NCI-H2196 (cell line): ENCODE measurements around the gene TMED6.

Experiments used
- DNase-seq: peaks from one replicate; lab custom pipeline; 2025; ENCODE audit not compliant: unreplicated experiment; lab: John Stamatoyannopoulos, UW

Gene TMED6

GRCh38 chr16:69351309-69352027 is at the start of gene TMED6:
TSS of gene TMED6 (minus strand) at chr16:69351786. CDS start at chr16:69351753, 33 bp downstream.
- DNase-seq: no peak

DNA sequence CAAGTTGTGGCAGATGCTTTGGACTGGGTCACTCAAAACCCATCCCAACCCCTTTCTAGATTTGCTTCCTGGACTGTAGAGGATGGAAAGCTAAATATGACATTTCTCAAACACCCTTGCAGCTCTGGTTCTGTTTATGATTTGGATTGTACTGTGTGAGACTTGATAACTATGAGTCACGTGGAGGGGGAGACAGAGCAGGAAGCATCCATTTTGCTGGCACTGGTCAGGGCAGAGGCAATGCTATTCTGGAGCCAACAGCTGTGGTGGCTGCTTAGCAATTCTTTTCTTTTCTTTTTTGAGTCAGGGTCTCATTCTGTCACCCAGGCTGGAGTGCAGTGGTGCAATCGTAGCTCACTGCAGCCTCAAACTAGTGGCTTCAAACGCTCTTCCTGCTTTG is 47.8 kb upstream of the TMED6 start:
- no peak for DNase-seq

- DNase-seq: peak; percentile 2
Observed at GRCh38 chr16:69397821-69398521, 46.4 kb upstream of the TMED6 start.

DNA sequence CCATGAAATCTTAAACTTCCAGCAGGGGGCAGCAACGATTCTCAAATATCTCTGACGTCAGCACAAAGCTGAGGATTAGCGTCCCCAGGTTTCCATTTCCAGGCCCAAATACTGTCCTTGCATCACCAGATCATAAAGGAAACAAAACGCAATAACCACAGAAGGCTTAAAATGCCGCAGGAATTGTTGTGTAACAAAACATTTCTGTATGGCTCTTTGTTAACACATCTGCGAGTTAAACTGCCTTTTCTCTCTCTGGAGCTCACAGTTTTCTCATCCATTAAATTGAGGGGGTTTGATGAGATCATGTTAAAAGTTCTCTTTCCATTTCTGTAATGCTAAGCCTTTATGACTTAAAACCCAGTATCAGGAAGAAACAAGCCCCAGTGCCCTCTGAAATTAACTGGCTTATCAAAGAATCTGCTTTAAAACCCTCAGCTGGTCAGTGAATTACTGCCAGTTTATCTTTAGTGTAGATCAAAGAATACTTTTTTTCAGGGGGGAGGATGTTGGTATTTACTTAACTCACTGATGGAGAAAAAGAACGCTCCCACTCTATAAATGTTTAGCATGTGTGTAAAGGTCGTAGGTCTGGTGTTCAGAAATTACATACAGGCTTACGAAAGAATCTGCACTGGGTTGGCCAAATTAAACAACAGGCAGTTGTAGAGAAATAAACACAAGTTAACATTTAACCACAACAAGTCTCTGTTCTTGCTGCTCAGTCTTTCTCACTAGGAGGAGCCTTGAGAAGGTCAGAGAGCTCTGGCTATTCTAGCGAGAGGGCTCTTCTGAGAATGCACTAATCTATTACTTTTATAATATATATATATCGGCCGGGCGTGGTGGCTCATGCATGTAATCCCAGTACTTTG is 44.8 kb upstream of the TMED6 start:
- peak; percentile 65 for DNase-seq

DNA sequence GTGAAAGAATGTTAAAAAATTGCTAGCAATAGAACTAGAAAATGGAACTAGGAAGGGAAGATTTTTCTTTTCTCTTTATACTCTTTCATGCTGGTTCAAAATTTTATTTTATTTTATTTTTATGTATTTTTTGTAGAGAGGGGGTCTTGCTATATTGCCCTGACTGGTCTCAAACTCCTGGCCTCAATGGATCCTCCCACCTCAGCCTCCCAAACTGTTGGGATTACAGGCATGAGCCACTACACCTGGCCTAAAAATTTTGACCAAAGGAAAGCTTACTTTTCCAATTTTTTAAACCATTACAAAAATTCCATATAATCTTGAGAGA is 44.2 kb upstream of the TMED6 start:
- no peak for DNase-seq

DNA sequence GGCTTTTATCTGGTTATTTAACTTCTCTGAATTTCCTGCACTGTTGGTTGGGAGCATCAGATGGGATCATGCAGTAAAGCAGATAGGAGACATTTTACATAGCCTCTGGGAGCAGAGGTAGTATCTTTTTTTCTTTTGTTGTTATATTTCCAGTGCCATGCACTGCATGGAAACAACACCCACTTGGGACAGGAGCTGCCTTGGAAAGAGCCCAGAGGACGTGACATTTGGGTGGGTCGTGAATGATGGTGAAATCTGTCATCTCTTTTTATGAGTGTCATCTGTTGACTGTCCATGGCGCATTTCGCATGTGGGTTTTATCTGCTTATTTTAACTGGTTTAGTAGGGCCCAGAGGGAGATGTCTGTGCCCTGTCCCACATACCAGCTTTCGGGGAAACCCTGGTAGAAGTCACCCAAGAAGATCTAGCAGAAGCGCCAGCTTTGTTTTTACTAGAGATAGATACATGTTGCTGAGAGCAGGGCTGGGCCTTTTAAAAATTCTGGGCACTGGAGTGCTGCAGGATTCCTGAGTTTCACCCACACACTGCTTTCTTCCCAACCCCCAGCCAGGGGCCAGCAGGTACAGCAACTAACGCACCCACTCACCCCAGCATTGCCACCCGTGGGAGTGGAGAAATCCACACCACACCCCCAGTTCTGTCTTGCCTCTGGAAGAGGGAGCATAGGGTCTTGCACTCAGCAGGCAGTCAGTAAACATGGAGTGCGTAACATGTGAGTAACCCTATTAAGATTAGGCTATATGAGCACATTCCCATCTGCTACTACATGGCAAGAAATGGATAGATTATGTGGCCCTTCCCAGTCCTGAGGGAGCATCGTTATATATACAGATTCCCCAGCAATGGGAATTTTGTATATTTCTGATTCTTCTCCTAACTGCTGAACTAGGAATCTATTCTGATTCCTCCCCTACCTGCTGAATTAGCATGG is 42.6 kb upstream of the TMED6 start:
- DNase-seq: no peak

GRCh38 chr16:69386596-69386995 is 35.0 kb upstream of the TMED6 start:
- no peak for DNase-seq

GRCh38 chr16:69384974-69385373 is 33.4 kb upstream of the TMED6 start:
- no peak for DNase-seq

DNA sequence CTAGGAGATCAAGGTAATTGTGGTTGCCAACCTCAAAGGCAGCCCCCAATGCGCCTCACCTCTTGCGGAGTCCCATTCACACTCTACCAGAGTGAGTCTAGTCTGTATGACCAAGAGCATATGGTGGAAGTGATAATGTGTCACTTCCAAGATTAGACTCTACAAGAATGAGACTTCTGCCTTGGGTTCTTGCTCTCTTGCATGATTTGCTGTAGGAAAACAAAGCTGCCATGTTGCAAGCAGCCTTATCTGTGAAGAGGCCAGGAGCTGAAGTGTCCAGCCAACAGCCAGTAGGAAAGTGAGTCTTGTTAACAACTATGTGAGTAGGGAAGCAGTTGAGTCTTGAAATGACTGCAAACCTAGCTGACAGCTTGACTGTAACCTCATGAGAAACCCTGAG is 30.8 kb upstream of the TMED6 start:
- DNase-seq: no peak

GRCh38 chr16:69381231-69381630 is 29.6 kb upstream of the TMED6 start:
- no peak for DNase-seq

DNA sequence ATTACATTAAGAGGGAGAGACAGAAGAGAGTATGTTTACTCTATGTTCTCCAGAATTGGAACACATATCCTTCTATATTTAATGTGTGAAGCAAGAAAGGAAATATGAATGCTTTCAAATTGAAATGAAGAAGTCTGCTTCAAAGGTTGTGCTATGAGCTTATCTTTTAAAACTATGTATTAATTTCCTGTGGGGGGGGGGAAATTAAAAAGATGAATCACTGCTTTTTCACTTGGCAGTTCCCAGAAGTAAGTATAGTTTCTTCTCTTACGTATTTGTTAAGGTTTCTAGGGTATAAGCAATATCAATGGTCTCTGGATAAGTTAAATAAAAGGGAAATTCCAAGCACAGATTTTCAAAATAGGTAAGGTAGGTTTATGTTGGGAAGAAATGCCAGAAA is 27.2 kb upstream of the TMED6 start:
- no peak for DNase-seq

GRCh38 chr16:69378036-69378435 is 26.4 kb upstream of the TMED6 start:
- DNase-seq: no peak

DNA sequence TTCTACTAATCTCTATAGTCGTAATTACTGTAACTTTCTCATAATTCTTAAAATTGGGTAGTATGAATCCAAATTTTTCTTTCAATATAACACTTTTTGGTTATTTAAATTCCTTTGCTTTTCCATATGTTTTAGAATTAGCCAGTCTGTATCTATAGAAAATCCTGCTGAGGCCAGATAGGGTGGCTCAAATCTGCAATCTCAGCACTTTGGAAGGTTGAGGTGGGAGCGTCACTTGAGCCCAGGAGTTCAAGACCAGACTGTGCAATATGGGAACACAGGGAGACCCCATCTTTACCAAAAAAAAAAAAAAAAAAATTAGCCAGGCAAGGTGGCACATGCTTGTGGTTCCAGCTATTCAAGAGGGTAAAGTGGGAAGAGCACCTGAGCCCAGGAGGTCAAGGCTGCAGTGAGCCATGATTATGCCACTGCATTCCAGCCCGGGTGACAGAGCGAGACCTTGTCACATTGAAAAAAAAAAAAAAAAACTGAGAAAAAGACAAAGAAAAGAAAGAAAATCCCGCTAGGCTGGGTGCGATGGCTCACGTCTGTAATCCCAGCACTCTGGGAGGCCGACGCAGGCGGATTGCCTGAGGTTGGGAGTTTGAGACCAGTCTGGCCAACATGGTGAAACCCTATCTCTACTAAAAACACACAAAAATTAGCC is 24.9 kb upstream of the TMED6 start:
- no peak for DNase-seq

- no peak for DNase-seq
Observed at GRCh38 chr16:69373019-69373418, 21.4 kb upstream of the TMED6 start.

DNA sequence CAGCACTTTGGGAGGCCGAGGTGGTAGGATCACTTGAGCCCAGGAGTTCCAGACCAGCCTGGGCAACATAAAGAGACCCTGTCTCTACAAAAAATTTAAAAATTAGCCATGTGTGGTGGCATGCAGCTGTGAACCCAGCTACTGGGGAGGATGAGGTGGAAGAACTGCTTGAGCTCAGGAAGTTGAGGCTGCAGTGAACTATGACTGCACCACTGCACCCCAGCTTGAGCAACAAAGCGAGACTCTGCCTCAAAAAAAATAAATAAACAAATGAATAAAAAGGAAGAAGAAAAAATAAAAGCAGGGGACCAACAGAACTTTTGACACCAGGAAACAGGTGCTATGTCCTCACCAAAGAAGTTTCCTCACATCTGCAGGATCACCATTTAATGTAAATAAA is 20.0 kb upstream of the TMED6 start:
- no peak for DNase-seq

DNA sequence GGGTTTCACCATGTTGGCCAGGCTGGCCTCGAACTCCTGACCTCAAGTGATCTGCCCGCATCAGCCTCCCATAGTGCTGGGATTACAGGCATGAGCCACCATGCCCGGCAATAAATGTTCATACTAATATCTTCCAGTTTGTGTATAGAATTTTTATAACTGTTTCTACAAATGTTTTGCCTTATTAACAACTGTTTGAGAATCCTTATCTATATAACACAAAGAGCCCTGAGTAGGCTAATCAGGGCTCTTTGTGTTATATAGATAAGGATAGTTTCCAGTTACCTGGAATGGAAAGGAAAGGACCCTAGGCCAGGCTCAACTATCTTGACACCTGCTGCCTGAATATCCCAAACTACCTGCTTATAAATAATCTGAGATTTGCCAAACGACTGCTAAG is 17.3 kb upstream of the TMED6 start:
- no peak for DNase-seq

GRCh38 chr16:69367980-69368379 is 16.4 kb upstream of the TMED6 start:
- DNase-seq: no peak

GRCh38 chr16:69366431-69366830 is 14.8 kb upstream of the TMED6 start:
- no peak for DNase-seq

DNA sequence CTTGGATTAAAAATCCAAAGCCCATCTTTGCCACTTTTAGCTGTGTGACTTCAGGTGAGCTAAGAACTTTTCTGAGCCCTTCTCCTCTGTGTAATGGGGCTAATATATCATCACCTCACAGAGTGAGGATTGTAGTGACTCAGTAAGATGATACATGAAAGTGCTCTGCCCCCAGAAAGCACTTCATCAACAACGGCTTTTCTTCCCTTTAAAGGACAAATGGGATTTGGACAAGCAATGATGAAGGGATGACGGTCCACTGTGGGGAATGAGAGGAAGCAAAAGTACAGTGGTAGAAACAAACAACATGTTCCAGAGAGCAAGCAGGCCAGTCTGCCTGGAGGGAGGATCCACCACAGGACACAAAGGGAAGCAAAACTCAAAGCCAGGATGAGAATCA is 14.3 kb upstream of the TMED6 start:
- no peak for DNase-seq

DNA sequence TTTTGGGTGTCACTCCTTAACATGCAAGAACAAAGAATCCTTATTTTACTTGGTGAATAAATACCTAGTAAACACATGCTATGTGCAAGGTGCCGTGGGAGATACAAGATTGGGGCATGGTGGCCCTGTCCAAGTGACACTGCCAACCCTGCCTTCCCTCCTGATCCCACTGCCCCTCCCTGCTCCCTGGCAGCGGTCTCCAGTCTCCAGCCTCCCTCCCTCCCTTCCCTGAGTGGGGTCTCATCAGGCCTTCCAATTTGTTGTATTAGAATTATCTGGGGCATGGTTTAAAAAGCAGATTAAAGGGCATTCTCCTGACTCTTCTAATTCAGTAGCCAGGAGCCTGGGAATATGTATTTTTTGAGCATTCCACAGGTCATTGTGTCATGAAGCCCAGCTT is 12.5 kb upstream of the TMED6 start:
- no peak for DNase-seq
